IMR-90 (cell line): Measurements from ENCODE around the gene EPS8.

Experiments used
- BHLHE40 ChIP-seq: fragments of 150-350 bp; IDR thresholded peaks from 2 replicates; pipeline ENCODE4 v1.6.1; 2016; ENCODE audit warnings: mild to moderate bottlenecking, low read depth, low read length
- CHD1 ChIP-seq: IDR thresholded peaks from 2 replicates; pipeline ENCODE4 v1.6.1; 2012; ENCODE audit warnings: low read depth, low read length, improper control_type of control experiment
- CTCF ChIP-seq: conservative IDR thresholded peaks from 2 replicates; pipeline ENCODE4 v1.5.1; 2012; ENCODE audit warnings: mild to moderate bottlenecking, low read depth, low read length, improper control_type of control experiment
- MAFK ChIP-seq: IDR thresholded peaks from 2 replicates; pipeline ENCODE4 v1.6.1; 2012; ENCODE audit warnings: low read depth, low read length, improper control_type of control experiment
- MXI1 ChIP-seq: IDR thresholded peaks from 2 replicates; pipeline ENCODE4 v1.6.1; 2012; ENCODE audit warnings: low read depth, mild to moderate bottlenecking, low read length, moderate library complexity, borderline replicate concordance
- POLR2A ChIP-seq: IDR thresholded peaks from 2 replicates; pipeline ENCODE4 v1.6.1; 2012; ENCODE audit warnings: mild to moderate bottlenecking, low read depth, low read length
- SMC3 ChIP-seq: fragments of 150-350 bp; IDR thresholded peaks from 2 replicates; pipeline ENCODE4 v1.6.1; 2016; ENCODE audit warnings: low read depth, mild to moderate bottlenecking, antibody characterized with exemption, low read length, moderate library complexity

- TF ChIP-seq CTCF: no peak
- no peak for TF ChIP-seq BHLHE40
- no peak for TF ChIP-seq SMC3
- TF ChIP-seq CHD1: no peak
- TF ChIP-seq MXI1: no peak
- TF ChIP-seq POLR2A: no peak
- TF ChIP-seq MAFK: no peak
Measured at GRCh38 chr12:15677726-15678201, 111.4 kb downstream of the EPS8 start.
